TTC549 (cell line): ENCODE results near the gene TDRD9.

Experiments used
- FAIRE-seq: peaks from 2 replicates; lab custom pipeline; 2012; peaks lifted over from hg19 to GRCh38; lab: Jason Lieb, UNC

The TDRD9 gene

DNA sequence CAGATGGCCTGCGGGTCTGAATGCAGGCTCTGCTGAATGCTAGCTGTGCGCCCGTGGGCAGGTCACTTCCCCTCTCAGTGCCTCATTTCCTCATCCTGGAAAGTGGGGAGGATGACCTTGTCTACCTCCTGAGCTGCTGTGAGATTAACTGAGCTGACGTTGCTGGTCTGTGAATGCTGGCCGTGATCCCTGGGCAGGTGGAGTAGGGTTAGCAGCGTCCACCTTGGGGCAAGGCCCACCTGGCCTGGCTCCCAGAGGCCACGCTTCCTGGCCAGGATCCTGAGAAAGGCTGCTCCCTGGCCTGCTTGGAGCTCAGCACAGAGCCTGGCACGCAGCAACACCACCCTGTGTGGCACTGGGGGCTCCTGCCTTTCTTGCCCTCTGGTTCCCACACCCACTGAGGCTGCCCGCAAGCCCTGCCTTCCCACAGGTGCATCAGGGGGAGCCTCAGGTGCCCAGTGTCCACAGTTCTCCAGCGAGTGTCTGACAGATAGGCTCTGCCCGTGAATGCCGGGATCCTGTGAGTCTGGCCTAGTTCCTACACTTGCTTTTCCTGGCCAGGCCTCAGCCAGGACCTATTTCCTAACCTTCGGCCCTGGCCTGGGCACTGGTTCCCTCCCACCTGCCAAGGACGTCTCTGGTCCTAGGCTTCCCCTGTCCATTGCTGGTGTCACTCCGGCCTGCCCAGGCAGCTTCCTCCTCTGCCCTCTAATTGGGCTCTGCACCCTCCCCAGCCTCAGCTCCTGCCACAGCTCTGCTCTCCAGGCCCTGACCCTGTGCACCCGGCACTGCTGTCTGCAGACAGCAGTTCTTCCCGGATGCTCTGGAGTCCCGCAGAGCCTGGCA is 37.2 kb upstream of the TDRD9 start:
- no peak for FAIRE-seq

- FAIRE-seq, result no peak
These were observed 36.5 kb upstream of the TDRD9 start for GRCh38 chr14:103891667-103892215.

DNA sequence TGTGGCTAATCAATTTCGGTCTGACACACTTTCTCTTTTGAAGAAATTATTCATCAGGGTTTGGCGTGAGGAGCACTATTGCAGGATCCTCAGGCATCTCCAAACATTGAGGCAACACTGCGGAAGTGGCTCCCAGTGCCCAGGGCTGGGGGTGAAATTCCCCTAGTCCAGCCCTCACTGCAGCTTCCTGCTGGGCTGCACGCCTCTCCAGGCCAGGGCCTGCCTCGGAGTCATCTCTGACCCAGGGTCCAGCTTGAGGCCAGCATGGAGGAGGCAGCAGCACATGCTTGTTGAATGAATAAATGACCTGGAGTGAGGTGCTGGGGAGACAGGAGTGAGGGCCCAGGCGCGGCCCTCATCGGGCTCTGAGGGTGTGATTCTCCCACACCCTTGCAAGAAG is 36.0 kb upstream of the TDRD9 start:
- FAIRE-seq, result no peak

DNA sequence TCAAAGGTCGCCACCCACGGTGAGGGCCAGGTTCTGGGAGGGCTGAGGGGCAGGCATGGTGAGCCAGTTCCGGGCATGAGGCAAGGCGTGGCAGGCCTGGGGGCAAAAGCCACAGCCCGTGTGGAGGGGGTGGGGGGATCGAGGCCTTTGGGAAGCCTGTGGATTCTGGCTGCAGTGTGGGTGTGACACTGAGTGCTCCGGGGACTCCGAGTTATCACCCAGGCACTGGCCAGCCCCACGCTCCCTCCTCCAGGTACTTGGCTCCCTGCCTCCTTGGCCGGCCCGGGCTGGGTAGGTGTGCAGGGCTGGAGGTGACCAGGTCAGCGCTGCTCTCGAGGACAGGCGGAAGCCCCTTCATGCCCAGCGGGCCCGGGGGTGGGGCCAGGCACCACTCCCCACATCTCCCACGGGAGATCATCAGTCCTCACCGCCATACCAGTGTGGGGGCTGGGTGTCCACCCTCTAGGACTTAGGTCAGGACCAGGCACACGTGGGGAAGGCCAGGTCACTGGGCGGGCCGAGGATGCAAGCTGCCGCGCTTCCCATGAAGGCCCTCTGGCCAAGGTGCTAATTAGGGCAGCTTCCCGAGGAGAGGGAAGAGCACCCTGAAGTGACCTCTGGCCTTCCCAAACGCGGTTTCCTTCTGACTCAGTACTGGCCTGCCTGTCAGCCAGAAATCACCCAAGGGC is 34.1 kb upstream of the TDRD9 start:
- no peak for FAIRE-seq

DNA sequence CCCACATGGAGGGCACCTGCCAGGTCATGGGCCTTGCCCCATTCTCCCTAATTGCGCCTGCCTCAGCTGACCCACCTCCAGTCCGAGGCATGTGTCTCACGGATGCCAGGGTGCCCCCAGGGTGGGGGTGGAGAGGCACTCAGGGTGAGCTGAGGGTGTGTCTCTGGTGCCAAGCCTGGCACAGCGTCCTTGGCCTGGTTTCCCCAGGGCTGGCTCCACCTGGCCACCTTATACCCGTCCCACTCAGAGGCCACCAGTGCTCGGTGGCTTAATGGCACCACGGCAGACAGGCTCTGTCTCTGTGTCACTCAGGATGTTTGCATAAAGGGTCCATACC is 33.6 kb upstream of the TDRD9 start:
- FAIRE-seq, result no peak

DNA sequence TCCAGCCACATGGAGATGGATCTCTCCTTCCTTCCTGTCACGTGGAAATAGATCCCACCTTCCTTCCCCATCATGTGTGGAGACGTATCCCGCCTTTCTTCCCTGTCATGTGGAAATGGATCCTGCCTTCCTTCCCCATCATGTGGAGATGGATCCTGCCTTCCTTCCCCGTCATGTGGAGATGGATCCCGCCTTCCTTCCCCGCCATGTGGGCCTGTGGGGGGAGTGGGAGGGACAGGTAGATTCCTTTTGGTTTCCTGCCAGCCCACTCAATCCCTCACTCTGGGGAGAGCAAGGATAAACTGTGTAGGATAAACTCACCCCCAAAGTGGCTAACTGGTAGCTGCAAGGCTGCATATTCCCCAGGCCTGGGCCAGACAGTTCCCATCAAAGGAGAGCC is 31.7 kb upstream of the TDRD9 start:
- no peak for FAIRE-seq

- no peak for FAIRE-seq
These were observed 30.9 kb upstream of the TDRD9 start for GRCh38 chr14:103897075-103897947.

GRCh38 chr14:103898204-103898603 is 30.1 kb upstream of the TDRD9 start:
- FAIRE-seq, result no peak

GRCh38 chr14:103898711-103899110 is 29.5 kb upstream of the TDRD9 start:
- FAIRE-seq, result no peak

- no peak for FAIRE-seq
These were observed 28.9 kb upstream of the TDRD9 start for GRCh38 chr14:103899316-103899715.

DNA sequence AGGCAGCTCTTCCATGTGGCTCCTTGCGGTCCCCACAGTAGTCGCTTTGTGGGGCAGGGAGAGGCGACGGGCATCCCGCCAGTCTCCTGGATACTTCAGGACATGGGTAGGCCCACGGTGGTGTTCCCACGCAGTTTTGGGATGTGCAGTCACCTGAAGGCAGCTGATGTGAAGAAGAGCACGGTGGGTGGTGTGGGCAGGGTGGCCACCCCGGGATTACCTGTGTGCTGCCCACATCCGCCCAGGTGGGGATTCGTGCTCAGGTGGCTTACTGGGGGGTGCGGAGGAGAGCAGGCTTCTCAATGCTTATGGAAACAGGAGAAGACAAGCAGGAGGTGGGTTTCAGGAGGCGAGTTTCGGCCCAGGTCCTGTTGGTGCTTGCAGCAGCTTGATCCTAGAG is 28.4 kb upstream of the TDRD9 start:
- FAIRE-seq, result no peak

DNA sequence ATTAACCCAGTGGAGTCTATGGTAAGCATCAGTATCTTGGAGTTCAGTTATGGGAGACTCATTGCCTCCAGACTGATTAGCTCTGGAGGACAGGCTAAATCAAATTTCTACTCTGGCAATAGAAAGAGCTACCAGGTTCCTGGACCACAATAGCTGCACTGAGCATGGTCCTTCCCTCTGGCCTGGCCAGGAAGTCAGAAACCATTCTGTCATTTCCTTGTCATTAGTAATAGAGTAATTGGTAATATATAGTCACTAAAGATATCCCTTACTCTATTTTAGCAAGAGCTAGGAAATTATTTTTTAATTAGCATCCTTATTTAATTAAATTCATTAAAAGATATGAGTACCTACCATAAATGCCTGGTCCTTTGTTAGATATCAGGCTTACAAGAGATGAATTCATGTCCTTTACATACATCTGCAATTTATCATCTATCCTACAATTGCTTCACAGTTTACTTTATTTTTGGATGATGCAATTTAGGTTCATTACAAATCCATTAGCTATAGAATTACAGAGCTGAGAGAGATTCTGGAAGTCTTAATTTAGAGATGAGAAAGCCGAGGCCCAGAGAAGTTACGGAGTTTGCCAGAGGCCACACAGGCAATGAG is 23.7 kb upstream of the TDRD9 start:
- no peak for FAIRE-seq

- FAIRE-seq, result no peak
These were observed 22.3 kb upstream of the TDRD9 start for GRCh38 chr14:103905842-103906456.

- FAIRE-seq, result no peak
These were observed 19.7 kb upstream of the TDRD9 start for GRCh38 chr14:103908580-103908979.

GRCh38 chr14:103909531-103910261 is 18.6 kb upstream of the TDRD9 start:
- FAIRE-seq, result no peak

DNA sequence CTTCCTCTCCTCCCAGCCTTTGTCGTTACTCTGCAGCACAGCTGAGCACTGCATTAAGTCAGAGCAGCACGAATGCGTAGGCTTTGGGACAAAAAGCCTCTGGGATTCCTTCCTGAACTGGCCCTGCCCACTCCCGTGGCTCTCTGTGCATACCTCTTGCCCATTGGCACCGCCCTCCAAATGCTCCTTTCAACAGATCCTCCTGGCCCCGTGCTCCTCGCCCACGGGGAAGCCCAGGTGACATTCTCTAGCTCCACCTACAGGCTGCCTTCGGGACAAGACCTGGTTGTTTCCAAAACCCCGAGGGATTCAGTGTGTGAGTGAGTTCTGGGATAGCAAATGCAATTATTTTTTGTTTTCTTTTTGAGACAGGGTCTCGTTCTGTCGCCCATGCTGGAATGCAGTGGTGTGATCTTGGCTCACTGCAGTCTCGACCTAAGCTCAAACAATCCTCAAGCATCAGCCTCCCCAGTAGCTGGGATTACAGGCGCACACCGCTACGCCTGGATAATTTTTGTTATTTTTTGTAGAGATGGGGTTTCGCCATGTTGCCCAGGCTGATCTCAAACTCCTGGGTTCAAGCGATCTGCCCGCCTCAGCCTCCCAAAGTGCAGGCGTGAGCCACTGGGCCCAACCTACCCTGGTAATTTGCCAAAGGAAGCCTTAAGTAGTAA is 17.9 kb upstream of the TDRD9 start:
- FAIRE-seq, result no peak

DNA sequence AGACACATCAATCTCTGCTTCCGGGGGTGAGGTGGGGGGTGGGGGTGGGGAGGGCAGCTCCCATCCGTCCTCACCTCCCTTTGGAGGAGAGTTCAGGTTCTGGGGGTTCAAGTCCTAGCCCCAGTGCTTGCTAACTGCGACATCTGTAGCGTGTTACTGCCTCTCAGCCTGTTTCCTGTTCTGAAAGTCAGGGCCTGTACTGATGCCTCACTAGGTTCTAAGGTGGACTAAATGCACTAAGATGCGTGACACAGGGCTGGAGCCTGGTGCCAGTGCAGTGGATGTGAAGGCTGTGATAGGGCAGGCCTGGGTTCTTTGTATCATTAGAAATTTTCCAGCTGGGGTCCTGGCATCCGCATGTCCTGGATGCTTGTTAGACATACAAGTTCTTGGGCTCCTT is 17.3 kb upstream of the TDRD9 start:
- FAIRE-seq, result no peak

- FAIRE-seq, result no peak
These were observed 12.6 kb upstream of the TDRD9 start for GRCh38 chr14:103915616-103916015.

DNA sequence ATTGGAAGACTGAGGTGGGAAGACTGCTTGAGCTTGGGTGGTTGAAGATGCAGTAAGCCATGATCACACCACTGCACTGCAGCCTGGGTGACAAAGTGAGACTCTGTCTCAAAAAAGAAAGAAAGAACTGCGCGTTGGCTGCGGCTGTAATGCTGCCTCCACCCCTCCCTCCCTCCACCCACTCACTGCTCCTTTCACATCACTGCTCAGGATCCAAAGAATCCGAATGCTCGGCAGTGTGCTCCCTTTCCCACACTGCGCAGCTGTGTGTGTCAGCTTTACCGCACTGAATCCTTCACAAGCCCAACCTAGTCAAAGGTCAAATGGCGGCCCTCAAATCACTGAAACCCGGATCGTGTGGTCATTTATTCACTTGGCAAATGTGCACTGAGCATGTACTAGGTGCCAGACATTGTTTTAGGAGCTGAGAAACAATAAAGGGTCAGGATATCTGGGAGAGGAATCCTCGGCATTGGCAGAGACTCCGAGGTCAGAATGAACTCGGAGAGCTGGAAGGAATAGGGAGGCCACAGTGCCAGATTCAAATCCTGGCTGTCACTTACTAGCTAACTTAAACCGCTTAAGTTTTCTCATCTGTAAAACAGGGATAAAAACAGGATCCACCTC is 11.5 kb upstream of the TDRD9 start:
- no peak for FAIRE-seq
